Testis (tissue), 3 donors: ENCODE measurements around the gene VIM. TPM values are rescaled to one million over a fixed set of nuclear protein-coding genes. Genes with fewer than 3 reads are reported as not detected.
A peak's percentile ranks its signal among the peaks of the same experiment; 100 is the strongest.

Experiments
- DNase-seq: peaks from one replicate; pipeline ENCODE4 v3.0.0-alpha.2; 2019
- H3K27ac ChIP-seq, 2 donors: fragments of 200-600 bp; sonication (generic); one replicate each; pipeline ENCODE4 v1.5.1; 2019
- H3K27me3 ChIP-seq: fragments of 200-600 bp; sonication (generic); one replicate; pipeline ENCODE4 v1.5.1; 2019
- H3K36me3 ChIP-seq: fragments of 200-600 bp; sonication (generic); one replicate; pipeline ENCODE4 v1.5.1; 2017; ENCODE audit warnings: low read depth; ENCODE audit errors: missing control alignments
- H3K4me1 ChIP-seq: fragments of 200-600 bp; sonication (generic); one replicate; pipeline ENCODE4 v1.5.1; 2019
- H3K4me3 ChIP-seq, 2 donors: fragments of 200-600 bp; sonication (generic); one replicate each; pipeline ENCODE4 v1.5.1; 2017 to 2019
- H3K9me3 ChIP-seq: fragments of 200-600 bp; sonication (generic); one replicate; pipeline ENCODE4 v1.5.1; 2017
- CTCF ChIP-seq, 3 experiments: fragments of 450-650 bp in 2 of 3; fragments of 200-600 bp in 1 of 3; sonication (generic) in 1 of 3; IDR thresholded peaks; one replicate each; pipeline ENCODE4 v1.5.1; 2016 to 2019; ENCODE audit warnings: antibody characterized with exemption in 3 of 3, mild to moderate bottlenecking in 2 of 3, moderate library complexity in 1 of 3
- POLR2A ChIP-seq: fragments of 450-650 bp; IDR thresholded peaks from one replicate; pipeline ENCODE4 v1.6.1; 2017; ENCODE audit warnings: antibody characterized with exemption, mild to moderate bottlenecking, moderate library complexity
- WGBS, 2 donors: methylation state at CpG; one replicate each; pipeline ENCODE4 v1.1.5; 2018; 5-methylcytosine and 5-hydroxymethylcytosine counted together
- intact Hi-C: fragments of 100-400 bp; cut with DNase I; formaldehyde crosslinking; loops from one replicate; pipeline ENCODE4 v1.15.1; 2023; ENCODE audit warnings: low total_unique reads
- polyA plus RNA-seq: library from polyadenylated mRNA; stranded (reverse); fragments of 350-450 nt; fragmentation: Illumina TruSeq; extraction: RNeasy Lipid Tissue Mini Kit (QIAGEN cat#74804); gene quantifications from one replicate; pipeline ENCODE4 v1.2.3, GENCODE V29; 2014; ENCODE audit warnings: low read depth, low replicate concordance; ENCODE audit not compliant: insufficient read depth
- total RNA-seq, 2 donors: library from RNA; depleted of rRNA; stranded (reverse); fragments of >200 nt; gene quantifications; one replicate each; pipeline ENCODE4 v1.2.3, GENCODE V29; 2016

The VIM gene
- total and polyA plus RNA-seq, 3 donors from 2014 or later: 758 to 1,483 (median 938) TPM

GRCh38 chr10:17241611-17242333 is 13.7 kb downstream of the VIM start:
- no peaks in the 10 kb centered on the region for H3K36me3 ChIP-seq
- DNase-seq: no peak
- WGBS, 2 donors: 87 to 98% methylated on average over 5 of the region's 5 CpGs
- no peak overlapping the region for H3K4me3 ChIP-seq
- no peak overlapping the region for H3K27ac ChIP-seq
- H3K4me1 ChIP-seq: no peaks in the 10 kb centered on the region
- H3K27me3 ChIP-seq: no peaks in the 10 kb centered on the region
- intact Hi-C loops: no loop called here
- H3K9me3 ChIP-seq: no peaks in the 10 kb centered on the region
- no peak for TF ChIP-seq CTCF (IDR thresholded peaks at IDR 0.05)
- no peak for TF ChIP-seq POLR2A

- no peak overlapping the region for H3K4me3 ChIP-seq
- H3K4me1 ChIP-seq: no peaks in the 10 kb centered on the region
- H3K27me3 ChIP-seq: no peaks in the 10 kb centered on the region
- H3K36me3 ChIP-seq: no peaks in the 10 kb centered on the region
- intact Hi-C loops: no loop called here
- H3K9me3 ChIP-seq: no peaks in the 10 kb centered on the region
- DNase-seq: no peak
- no peak for TF ChIP-seq CTCF (IDR thresholded peaks at IDR 0.05)
- no peak for TF ChIP-seq POLR2A
- H3K27ac ChIP-seq: no peak overlapping the region
These were observed 16.8 kb downstream of the VIM start for GRCh38 chr10:17244700-17245365.

DNA sequence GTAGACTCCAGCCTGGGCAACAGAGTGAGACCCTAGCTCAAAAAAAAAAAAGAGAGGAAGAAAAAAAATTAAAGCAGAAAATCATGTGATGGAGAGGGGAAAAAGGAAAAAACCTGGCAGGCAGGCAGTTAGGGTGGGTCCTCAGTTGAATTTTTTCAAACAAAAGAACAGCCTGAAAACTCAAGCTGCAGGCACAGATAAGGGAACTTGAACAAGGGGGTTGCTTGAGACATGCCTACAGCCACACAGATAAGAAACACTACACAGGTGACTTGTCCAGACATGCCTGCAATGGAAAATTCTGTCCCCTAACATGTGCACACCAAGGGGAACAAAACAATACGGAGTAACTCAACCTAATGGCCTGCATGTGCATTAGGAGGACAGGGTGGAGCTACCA is 19.2 kb downstream of the VIM start:
- WGBS, 2 donors: 83 to 100% methylated on average over 1 of the region's 1 CpG
- intact Hi-C loops: no loop called here
- no peak overlapping the region for H3K27ac ChIP-seq
- no peak for DNase-seq
- no peaks in the 10 kb centered on the region for H3K4me1 ChIP-seq
- TF ChIP-seq POLR2A: no peak
- H3K4me3 ChIP-seq: no peak overlapping the region
- H3K27me3 ChIP-seq: no peaks in the 10 kb centered on the region
- no peaks in the 10 kb centered on the region for H3K36me3 ChIP-seq
- H3K9me3 ChIP-seq: no peaks in the 10 kb centered on the region

DNA sequence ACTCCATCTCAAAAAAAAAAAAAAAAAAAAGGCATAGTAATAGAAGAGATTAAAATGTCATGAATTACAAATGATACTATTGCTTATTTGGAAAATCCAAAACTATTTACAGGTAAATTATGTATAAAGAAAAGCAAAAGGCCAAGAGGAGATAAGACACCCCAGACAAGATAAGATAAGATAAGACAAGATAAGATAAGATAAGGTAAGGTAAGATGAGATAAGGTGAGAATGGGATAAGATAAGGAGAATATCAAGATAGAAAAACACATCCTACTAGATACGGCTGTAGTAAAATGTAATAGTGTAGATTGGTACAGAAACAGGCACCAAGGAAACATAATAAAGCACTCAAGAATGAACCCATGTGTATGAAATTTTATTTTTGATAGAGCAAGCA is 20.9 kb downstream of the VIM start:
- H3K4me1 ChIP-seq: no peaks in the 10 kb centered on the region
- no peak for DNase-seq
- no peaks in the 10 kb centered on the region for H3K27me3 ChIP-seq
- no peaks in the 10 kb centered on the region for H3K36me3 ChIP-seq
- WGBS, 2 donors: 79 to 88% methylated on average over 1 of the region's 1 CpG
- TF ChIP-seq CTCF (IDR thresholded peaks at IDR 0.05) (no peak), POLR2A (no peak)
- H3K27ac ChIP-seq: no peak overlapping the region
- H3K9me3 ChIP-seq: no peaks in the 10 kb centered on the region
- intact Hi-C loops: no loop called here
- H3K4me3 ChIP-seq: no peak overlapping the region

DNA sequence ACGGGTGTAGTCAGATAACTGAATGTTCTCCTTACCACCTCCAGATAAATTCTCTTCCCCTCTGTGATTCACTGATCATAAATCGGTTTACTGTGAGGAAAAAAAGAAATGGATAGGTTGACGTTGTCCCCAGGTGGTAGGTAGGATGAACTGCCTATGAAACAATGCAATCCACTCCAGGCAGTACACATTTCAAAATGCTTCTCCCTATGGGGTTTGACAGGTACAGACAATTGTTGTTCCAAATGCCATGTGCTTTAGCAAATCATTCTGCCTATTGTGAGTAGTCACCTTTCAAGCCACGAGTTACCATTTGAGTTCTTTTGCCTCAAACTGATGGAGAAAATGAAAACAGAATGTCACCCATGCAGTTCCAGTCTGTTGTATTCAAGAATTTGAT is 21.8 kb downstream of the VIM start:
- TF ChIP-seq CTCF (IDR thresholded peaks at IDR 0.05): peak in 1 of 3 experiments; percentile 17
- no peak for TF ChIP-seq POLR2A
- DNase-seq: no peak
- intact Hi-C loops: loop anchor here (10.0 kb wide), 1 partner anchor 355 kb away; no protein-coding TSS in a partner anchor
- Histone ChIP-seq H3K36me3 (no peaks in the 10 kb centered on the region), H3K4me1 (no peaks in the 10 kb centered on the region), H3K27me3 (no peaks in the 10 kb centered on the region), H3K9me3 (no peaks in the 10 kb centered on the region), H3K4me3 (no peak overlapping the region), H3K27ac (no peak overlapping the region)
- WGBS, 2 donors: 63 to 68% methylated on average over 4 of the region's 4 CpGs
